Panc1 (cell line): ENCODE data around the gene POLN. TPM values are rescaled to one million over a fixed set of nuclear protein-coding genes. Genes with fewer than 3 reads are reported as not detected.
A peak's percentile ranks its signal among the peaks of the same experiment; 100 is the strongest.

Experiments
- ATAC-seq: fragments of 200-7000 bp; cut with Tn5 transposase; 2 replicates; pipeline ENCODE4 v1.9.1; 2020; ENCODE audit warnings: mild to moderate bottlenecking, moderate library complexity
- BruUV-seq: library from RNA; stranded (reverse); fragments of 400-500 nt; replicated peaks from 2 replicates; lab custom pipeline; 2021; lab: Mats Ljungman, UMichigan
- CTCF ChIA-PET: fragments of 300-600 bp; sonication (Branson Sonifier 250); formaldehyde crosslinking; loops from one replicate; lab custom pipeline; 2022; ENCODE audit warnings: antibody characterized with exemption; lab: Charles Lee
- POLR2A ChIA-PET: fragments of 300-600 bp; sonication (Branson Sonifier 250); formaldehyde crosslinking; loops from one replicate; lab custom pipeline; 2022; ENCODE audit warnings: antibody characterized with exemption; lab: Charles Lee
- DNase-seq: peaks from one replicate; pipeline ENCODE4 v3.0.0-alpha.2; 2010; ENCODE audit warnings: low read depth, low spot score
- H3K27ac ChIP-seq: 2 replicates; pipeline ENCODE4 v1.5.1; 2011; ENCODE audit warnings: mild to moderate bottlenecking, low read length, inconsistent platforms
- H3K27me3 ChIP-seq: fragments of 200-500 bp; sonication (Bioruptor generic); 2 replicates; pipeline ENCODE4 v1.6.0; 2014; ENCODE audit warnings: low read length, inconsistent platforms; ENCODE audit not compliant: control insufficient read depth, insufficient read depth
- H3K36me3 ChIP-seq: fragments of 200-500 bp; sonication (Bioruptor generic); 2 replicates; pipeline ENCODE4 v1.5.1; 2014; ENCODE audit warnings: inconsistent platforms, mild to moderate bottlenecking, low read length, moderate library complexity; ENCODE audit not compliant: control insufficient read depth, insufficient read depth
- H3K4me1 ChIP-seq: 2 replicates; pipeline ENCODE4 v1.5.1; 2011; ENCODE audit warnings: inconsistent platforms, mild to moderate bottlenecking, low read length, moderate library complexity; ENCODE audit not compliant: control insufficient read depth, insufficient read depth
- H3K4me3 ChIP-seq, 2 experiments: 2 replicates each; pipeline ENCODE4 v1.5.1; 2011 to 2012; ENCODE audit warnings: low read depth in 2 of 2, low read length in 2 of 2, mild to moderate bottlenecking in 2 of 2, inconsistent platforms in 1 of 2, moderate library complexity in 1 of 2
- H3K9me3 ChIP-seq: fragments of 200-500 bp; sonication (Bioruptor generic); 2 replicates; pipeline ENCODE4 v1.5.1; 2014; ENCODE audit warnings: low read depth, mild to moderate bottlenecking, inconsistent platforms, low read length, moderate library complexity; ENCODE audit not compliant: control insufficient read depth, insufficient read depth
- POLR2AphosphoS5 ChIP-seq: IDR thresholded peaks from 2 replicates; pipeline ENCODE4 v1.6.1; 2012; ENCODE audit warnings: mild to moderate bottlenecking, low read depth, low read length, moderate library complexity
- REST ChIP-seq, 2 experiments: IDR thresholded peaks; 2 replicates each; pipeline ENCODE4 v1.6.1; 2011 to 2012; ENCODE audit warnings: low read depth in 2 of 2, control low read depth in 1 of 2, low read length in 1 of 2, mild to moderate bottlenecking in 1 of 2, moderate library complexity in 1 of 2; ENCODE audit not compliant: insufficient read depth in 1 of 2
- SIN3A ChIP-seq: IDR thresholded peaks from 2 replicates; pipeline ENCODE4 v1.6.1; 2012; ENCODE audit warnings: low read depth, mild to moderate bottlenecking, low read length, moderate library complexity, borderline replicate concordance; ENCODE audit not compliant: insufficient read depth
- TCF7L2 ChIP-seq: IDR thresholded peaks from 2 replicates; pipeline ENCODE4 v1.6.1; 2011; ENCODE audit warnings: mild to moderate bottlenecking, low read depth, low read length, inconsistent platforms
- in situ Hi-C: cut with HindIII; loops from 2 replicates; pipeline ENCODE4 v1.10.0; 2016; ENCODE audit warnings: low sequenced_read_pairs, low pct_unique_long_range_greater_than_20kb
- intact Hi-C: fragments of 100-400 bp; cut with micrococcal nuclease; formaldehyde crosslinking; loops from one replicate; pipeline ENCODE4 v1.10.0; 2022; ENCODE audit not compliant: unreplicated experiment
- total RNA-seq: library from RNA; stranded (reverse); gene quantifications from one replicate; pipeline ENCODE4 v1.2.1, GENCODE V29; 2021; ENCODE audit not compliant: unreplicated experiment
- TF ChIP-seq, protein P1 (sequence below): fragments of 450-650 bp; IDR thresholded peaks from 2 replicates; pipeline ENCODE4 v1.5.1; 2017; ENCODE audit warnings: mild to moderate bottlenecking

The POLN gene
- total RNA-seq, 1 experiment from 2014 or later: 4.3 TPM

DNA sequence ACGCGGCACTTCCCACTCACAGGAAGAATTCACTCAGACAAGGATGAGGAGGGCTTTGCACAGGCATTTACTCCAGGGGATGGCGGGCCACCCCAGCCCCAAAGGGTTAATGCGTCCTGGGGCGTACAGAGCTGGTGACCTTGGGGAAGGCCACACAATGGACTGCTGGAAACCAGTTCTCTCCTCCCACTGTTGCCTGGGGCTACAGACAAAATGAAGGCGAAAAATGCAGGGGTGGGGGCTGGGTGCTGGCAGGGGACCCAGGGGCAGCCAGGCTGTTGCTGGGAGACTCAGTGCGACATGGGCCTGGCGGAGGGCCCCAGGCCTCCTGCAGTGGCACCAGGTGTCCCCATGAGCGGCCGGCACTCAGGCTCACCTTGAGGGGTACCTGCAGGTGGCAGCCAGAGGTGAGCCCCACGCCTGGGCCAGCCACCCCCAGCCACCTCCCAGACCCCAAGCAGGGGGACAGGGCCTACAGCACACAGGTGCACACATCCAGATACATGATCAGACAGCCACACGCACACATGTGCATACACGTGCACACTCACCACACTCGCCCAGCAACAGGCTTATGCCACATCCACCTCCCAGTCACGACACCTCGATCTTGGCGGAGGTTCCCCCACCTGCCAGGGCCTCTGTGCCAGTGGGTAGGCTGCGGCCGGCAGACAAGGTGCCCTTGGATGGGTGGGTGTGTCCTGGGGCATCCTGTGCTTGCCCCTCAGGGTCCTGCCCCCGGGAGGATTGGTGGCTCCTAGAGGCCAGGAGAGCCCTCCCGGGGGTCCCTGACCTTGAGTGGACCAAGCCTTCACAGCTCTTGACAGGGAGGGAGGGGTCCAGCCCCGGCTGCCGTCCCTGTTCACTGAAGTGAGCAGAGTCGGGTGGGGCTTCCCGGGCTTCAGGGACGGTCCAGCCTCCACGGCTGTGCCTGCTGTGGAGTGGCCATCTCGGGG lies 169.7 kb downstream of the POLN start:
- in situ Hi-C loops (no loop called here), intact Hi-C loops (no loop called here)
- no peaks in the 10 kb centered on the region for H3K36me3 ChIP-seq
- H3K4me3 ChIP-seq: no peak overlapping the region
- POLR2A ChIA-PET: no interaction called here
- TF ChIP-seq TCF7L2 (no peak), SIN3A (no peak), REST (IDR thresholded peaks at IDR 0.05; ENCODE audit: insufficient read depth in 1 of 2, low read depth in 2 of 2, low read length in 1 of 2) (no peak), POLR2AphosphoS5 (no peak)
- TF ChIP-seq, protein P1, sequence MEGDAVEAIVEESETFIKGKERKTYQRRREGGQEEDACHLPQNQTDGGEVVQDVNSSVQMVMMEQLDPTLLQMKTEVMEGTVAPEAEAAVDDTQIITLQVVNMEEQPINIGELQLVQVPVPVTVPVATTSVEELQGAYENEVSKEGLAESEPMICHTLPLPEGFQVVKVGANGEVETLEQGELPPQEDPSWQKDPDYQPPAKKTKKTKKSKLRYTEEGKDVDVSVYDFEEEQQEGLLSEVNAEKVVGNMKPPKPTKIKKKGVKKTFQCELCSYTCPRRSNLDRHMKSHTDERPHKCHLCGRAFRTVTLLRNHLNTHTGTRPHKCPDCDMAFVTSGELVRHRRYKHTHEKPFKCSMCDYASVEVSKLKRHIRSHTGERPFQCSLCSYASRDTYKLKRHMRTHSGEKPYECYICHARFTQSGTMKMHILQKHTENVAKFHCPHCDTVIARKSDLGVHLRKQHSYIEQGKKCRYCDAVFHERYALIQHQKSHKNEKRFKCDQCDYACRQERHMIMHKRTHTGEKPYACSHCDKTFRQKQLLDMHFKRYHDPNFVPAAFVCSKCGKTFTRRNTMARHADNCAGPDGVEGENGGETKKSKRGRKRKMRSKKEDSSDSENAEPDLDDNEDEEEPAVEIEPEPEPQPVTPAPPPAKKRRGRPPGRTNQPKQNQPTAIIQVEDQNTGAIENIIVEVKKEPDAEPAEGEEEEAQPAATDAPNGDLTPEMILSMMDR: no peak
- DNase-seq: no peak
- no peaks in the 10 kb centered on the region for H3K27me3 ChIP-seq
- H3K9me3 ChIP-seq: no peaks in the 10 kb centered on the region
- no peak overlapping the region for H3K27ac ChIP-seq
- CTCF ChIA-PET: no interaction called here
- BruUV-seq: no TSS peak
- H3K4me1 ChIP-seq: peaks cover 7% of the 10 kb centered on the region
- ATAC-seq: no peak

DNA sequence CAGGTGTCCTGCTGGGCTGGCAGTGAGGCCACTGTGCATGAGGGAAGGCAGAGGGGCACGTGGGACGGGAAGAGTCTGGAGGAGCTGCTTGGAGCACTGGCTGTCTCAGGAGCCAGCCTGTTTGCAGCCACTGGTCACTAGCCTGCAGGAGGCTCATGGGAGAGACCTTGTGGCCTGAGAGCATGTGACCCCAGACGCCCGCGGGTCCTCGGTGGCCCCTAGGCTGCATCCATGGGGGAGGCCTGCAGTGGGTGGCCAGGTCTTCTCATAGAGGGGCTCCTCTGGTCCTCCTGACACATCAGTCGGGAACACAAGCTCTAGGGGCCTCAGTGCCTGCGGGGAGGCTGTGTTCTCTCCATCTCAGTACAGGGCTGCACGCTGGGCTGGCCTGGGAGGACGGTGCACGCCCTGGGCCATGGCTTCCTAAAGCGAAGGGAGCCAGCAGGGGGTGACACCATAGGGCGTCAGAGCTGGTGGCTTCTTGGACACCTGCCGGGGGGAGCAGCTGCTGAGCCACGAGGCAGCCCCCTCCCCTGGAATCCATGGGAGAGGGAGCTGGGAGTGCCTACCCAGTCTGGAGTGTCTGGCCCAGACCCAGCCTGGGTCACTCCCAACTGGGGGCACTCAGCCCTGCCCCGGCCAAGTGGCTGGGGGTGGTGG lies 170.5 kb downstream of the POLN start:
- intact Hi-C loops: no loop called here
- no TSS peak for BruUV-seq
- H3K36me3 ChIP-seq: no peaks in the 10 kb centered on the region
- H3K27ac ChIP-seq: no peak overlapping the region
- peaks cover 7% of the 10 kb centered on the region for H3K4me1 ChIP-seq
- in situ Hi-C loops: no loop called here
- TF ChIP-seq REST (IDR thresholded peaks at IDR 0.05; ENCODE audit: insufficient read depth in 1 of 2, low read depth in 2 of 2, low read length in 1 of 2) (no peak), SIN3A (no peak), TCF7L2 (no peak), POLR2AphosphoS5 (no peak)
- TF ChIP-seq, protein P1: no peak
- ChIA-PET CTCF (no interaction called here), POLR2A (no interaction called here)
- ATAC-seq (peak; percentile 46), DNase-seq (no peak)
- H3K27me3 ChIP-seq: no peaks in the 10 kb centered on the region
- H3K4me3 ChIP-seq: no peak overlapping the region
- no peaks in the 10 kb centered on the region for H3K9me3 ChIP-seq
